Mesendoderm (in vitro differentiated cells): ENCODE data around the gene SLC6A7.
A peak's percentile ranks its signal among the peaks of the same experiment; 100 is the strongest.
"Not testable (repeated sequence)": the region's sequence is repeated elsewhere in the genome, so short reads cannot be mapped to it uniquely, and the experiment has no call there.

Experiments used
- DNase-seq: peaks from one replicate; pipeline ENCODE4 v3.0.0; 2013
- H2AK5ac ChIP-seq: 2 replicates; pipeline ENCODE4 v1.6.1; 2013; ENCODE audit warnings: low read length, inconsistent platforms
- H2BK120ac ChIP-seq: 2 replicates; pipeline ENCODE4 v1.6.1; 2013; ENCODE audit warnings: low read depth, mild to moderate bottlenecking, low read length, moderate library complexity, mixed read lengths
- H2BK15ac ChIP-seq: replicated peaks from 2 replicates; pipeline ENCODE4 v1.6.1; 2013; ENCODE audit warnings: low read depth, mild to moderate bottlenecking, moderate library complexity
- H2BK5ac ChIP-seq: 2 replicates; pipeline ENCODE4 v1.6.1; 2013; ENCODE audit warnings: low read length, inconsistent platforms
- H3K18ac ChIP-seq: 2 replicates; pipeline ENCODE4 v1.6.1; 2013; ENCODE audit warnings: mild to moderate bottlenecking, low read length, mixed read lengths
- H3K23ac ChIP-seq: one replicate; pipeline ENCODE4 v1.6.1; 2013; ENCODE audit warnings: low read length
- H3K27ac ChIP-seq: 2 replicates; pipeline ENCODE4 v1.5.1; 2013; ENCODE audit warnings: low read depth, mild to moderate bottlenecking, inconsistent platforms, low read length, moderate library complexity
- H3K27me3 ChIP-seq: 2 replicates; pipeline ENCODE4 v1.6.1; 2013; ENCODE audit warnings: low read length, control low read depth, mild to moderate bottlenecking, inconsistent platforms; ENCODE audit not compliant: insufficient read depth, poor library complexity
- H3K36me3 ChIP-seq: 2 replicates; pipeline ENCODE4 v1.6.1; 2013; ENCODE audit warnings: low read length, inconsistent platforms; ENCODE audit not compliant: control insufficient read depth, insufficient read depth
- H3K4ac ChIP-seq: one replicate; pipeline ENCODE4 v1.6.1; 2013; ENCODE audit warnings: low read depth, mild to moderate bottlenecking, low read length, moderate library complexity
- H3K4me1 ChIP-seq: 2 replicates; pipeline ENCODE4 v1.6.1; 2013; ENCODE audit warnings: low read depth, low read length, inconsistent platforms; ENCODE audit not compliant: control insufficient read depth
- H3K4me2 ChIP-seq: 2 replicates; pipeline ENCODE4 v1.6.1; 2013; ENCODE audit warnings: low read length
- H3K4me3 ChIP-seq: 2 replicates; pipeline ENCODE4 v1.5.1; 2013; ENCODE audit warnings: mild to moderate bottlenecking, low read length
- H3K56ac ChIP-seq: one replicate; pipeline ENCODE4 v1.6.1; 2013; ENCODE audit warnings: low read length
- H3K79me1 ChIP-seq: 2 replicates; pipeline ENCODE4 v1.6.1; 2013; ENCODE audit warnings: low read length, inconsistent platforms
- H3K79me2 ChIP-seq: 2 replicates; pipeline ENCODE4 v1.6.1; 2013; ENCODE audit warnings: mild to moderate bottlenecking, low read length; ENCODE audit not compliant: control insufficient read depth, insufficient read depth
- H3K9ac ChIP-seq: 2 replicates; pipeline ENCODE4 v1.6.1; 2013; ENCODE audit warnings: low read length, inconsistent platforms
- H4K5ac ChIP-seq: one replicate; pipeline ENCODE4 v1.6.1; 2013; ENCODE audit warnings: low read length
- H4K8ac ChIP-seq: one replicate; pipeline ENCODE4 v1.6.1; 2013; ENCODE audit warnings: low read depth, mild to moderate bottlenecking, control low read depth, low read length, moderate library complexity
- WGBS: extraction: QIAGEN DNeasy Blood & Tissue Kit; methylation state at CpG from one replicate; pipeline ENCODE4 v1.1.7; 2013; ENCODE audit warnings: low lambda C conversion rate, missing lambda C conversion rate; ENCODE audit not compliant: insufficient coverage; ENCODE audit errors: extremely low coverage; 5-methylcytosine and 5-hydroxymethylcytosine counted together

The SLC6A7 gene

DNA sequence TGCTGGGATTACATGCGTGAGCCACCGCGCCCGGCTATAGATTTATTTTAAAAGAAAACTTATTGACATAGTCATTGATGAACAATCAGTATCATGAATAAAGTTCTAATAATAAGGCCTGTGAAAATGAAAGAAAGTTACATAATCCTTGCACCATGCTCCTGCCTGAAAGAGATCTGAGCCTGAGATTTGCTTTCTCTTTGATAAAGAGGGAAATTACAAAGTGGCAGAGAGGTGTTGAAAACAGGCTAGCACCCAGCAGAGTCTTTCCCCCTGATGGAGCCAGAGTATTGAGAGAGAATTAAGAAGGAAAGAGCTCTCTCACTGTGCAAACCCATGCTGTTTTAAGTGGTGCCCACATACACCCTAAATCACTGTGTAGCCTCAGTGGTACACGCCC lies 37.2 kb downstream of the SLC6A7 start:
- Histone ChIP-seq H4K8ac (no peak overlapping the region), H3K4me2 (no peak overlapping the region), H3K27me3 (no peaks in the 10 kb centered on the region), H3K4me1 (peaks cover 4% of the 10 kb centered on the region), H2AK5ac (no peak overlapping the region), H3K18ac (no peak overlapping the region), H4K5ac (no peak overlapping the region), H3K23ac (no peak overlapping the region), H3K36me3 (no peaks in the 10 kb centered on the region), H3K79me2 (no peaks in the 10 kb centered on the region), H2BK15ac (no peak overlapping the region), H2BK5ac (no peak overlapping the region), H3K4ac (no peak overlapping the region), H3K9ac (no peak overlapping the region), H3K79me1 (no peaks in the 10 kb centered on the region), H3K27ac (no peak overlapping the region), H3K4me3 (no peak overlapping the region), H2BK120ac (no peak overlapping the region), H3K56ac (no peak overlapping the region)
- no peak for DNase-seq
- WGBS: no CpG with 5 or more reads among the region's 5 CpGs

GRCh38 chr5:150227606-150228273 lies 37.9 kb downstream of the SLC6A7 start:
- no CpG with 5 or more reads among the region's 11 CpGs for WGBS
- H2BK15ac ChIP-seq: no peak overlapping the region
- no peak overlapping the region for H3K23ac ChIP-seq
- no peak overlapping the region for H4K8ac ChIP-seq
- H3K27ac ChIP-seq: no peak overlapping the region
- no peaks in the 10 kb centered on the region for H3K79me2 ChIP-seq
- H3K9ac ChIP-seq: no peak overlapping the region
- no peak overlapping the region for H3K4ac ChIP-seq
- H2BK5ac ChIP-seq: no peak overlapping the region
- peak; percentile 15 for DNase-seq
- no peaks in the 10 kb centered on the region for H3K27me3 ChIP-seq
- H3K56ac ChIP-seq: no peak overlapping the region
- H2AK5ac ChIP-seq: no peak overlapping the region
- no peak overlapping the region for H2BK120ac ChIP-seq
- H4K5ac ChIP-seq: no peak overlapping the region
- H3K4me1 ChIP-seq: peaks cover 4% of the 10 kb centered on the region
- no peak overlapping the region for H3K4me2 ChIP-seq
- no peaks in the 10 kb centered on the region for H3K36me3 ChIP-seq
- no peak overlapping the region for H3K4me3 ChIP-seq
- H3K18ac ChIP-seq: no peak overlapping the region
- H3K79me1 ChIP-seq: no peaks in the 10 kb centered on the region

- Histone ChIP-seq H3K56ac (no peak overlapping the region), H2BK5ac (no peak overlapping the region), H3K4me2 (no peak overlapping the region), H4K5ac (no peak overlapping the region), H3K79me2 (no peaks in the 10 kb centered on the region), H3K4me3 (no peak overlapping the region), H3K79me1 (no peaks in the 10 kb centered on the region), H2BK15ac (no peak overlapping the region), H3K27ac (no peak overlapping the region), H2BK120ac (no peak overlapping the region), H3K4me1 (peaks cover 4% of the 10 kb centered on the region), H3K9ac (no peak overlapping the region), H3K27me3 (no peaks in the 10 kb centered on the region), H4K8ac (no peak overlapping the region), H2AK5ac (no peak overlapping the region), H3K4ac (no peak overlapping the region), H3K18ac (no peak overlapping the region), H3K23ac (no peak overlapping the region), H3K36me3 (no peaks in the 10 kb centered on the region)
- no peak for DNase-seq
- no CpG with 5 or more reads among the region's 3 CpGs for WGBS
Measured at GRCh38 chr5:150229571-150229970, 39.7 kb downstream of the SLC6A7 start.

DNA sequence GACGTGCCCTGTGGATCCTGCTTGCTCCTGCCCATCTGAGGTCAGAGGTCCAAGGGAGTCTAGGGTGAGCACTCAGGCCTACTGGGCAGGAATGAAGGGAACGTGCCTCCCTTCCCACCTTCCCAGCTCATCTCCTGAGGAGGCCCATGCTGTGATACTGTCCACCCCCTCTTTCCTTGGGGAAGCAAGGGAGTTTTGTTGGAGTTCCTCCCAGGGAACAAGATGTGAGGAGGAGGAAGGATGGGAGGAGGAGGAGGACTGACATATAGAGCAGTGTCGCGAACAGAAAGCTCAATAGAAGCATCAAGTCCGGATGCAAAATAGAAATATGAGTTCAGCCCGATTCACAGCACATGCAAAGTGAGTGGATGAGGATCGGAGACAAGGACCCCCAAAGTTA lies 41.0 kb downstream of the SLC6A7 start:
- Histone ChIP-seq H3K27ac (no peak overlapping the region), H3K56ac (no peak overlapping the region), H2BK15ac (no peak overlapping the region), H3K18ac (no peak overlapping the region), H3K4me3 (no peak overlapping the region), H3K79me1 (no peaks in the 10 kb centered on the region), H3K79me2 (no peaks in the 10 kb centered on the region), H3K27me3 (no peaks in the 10 kb centered on the region), H3K36me3 (no peaks in the 10 kb centered on the region), H2AK5ac (no peak overlapping the region), H3K9ac (no peak overlapping the region), H4K8ac (no peak overlapping the region), H3K4ac (no peak overlapping the region), H2BK5ac (no peak overlapping the region), H3K4me1 (peaks cover 4% of the 10 kb centered on the region), H3K4me2 (no peak overlapping the region), H4K5ac (no peak overlapping the region), H2BK120ac (no peak overlapping the region), H3K23ac (no peak overlapping the region)
- WGBS: no CpG with 5 or more reads among the region's 7 CpGs
- no peak for DNase-seq

- H3K23ac ChIP-seq, H3K56ac ChIP-seq, H3K27ac ChIP-seq, H3K18ac ChIP-seq, DNase-seq, H4K5ac ChIP-seq, H3K4me3 ChIP-seq, H3K4me2 ChIP-seq, H3K79me2 ChIP-seq, H2BK15ac ChIP-seq, H3K4ac ChIP-seq, H2BK5ac ChIP-seq, H4K8ac ChIP-seq, H3K79me1 ChIP-seq, H3K27me3 ChIP-seq, H2BK120ac ChIP-seq, H3K4me1 ChIP-seq, H2AK5ac ChIP-seq, H3K36me3 ChIP-seq, H3K9ac ChIP-seq: not testable (repeated sequence)
- no CpG with 5 or more reads among the region's 5 CpGs for WGBS
Measured at GRCh38 chr5:150233706-150234105, 43.8 kb downstream of the SLC6A7 start.
